Measurements from ENCODE around the gene INHA. TPM values are rescaled to one million over a fixed set of nuclear protein-coding genes. Genes with fewer than 3 reads are reported as not detected.

INHA gene
- total RNA-seq, 3 donors from 2014 or later (not counting 1 experiment from before 2014, with no cell fraction given), result not detected

GRCh38 chr2:219537657-219538488 is 34.2 kb upstream of the INHA start:
- WGBS (ENCODE audit: insufficient coverage), result 77% methylated on average over 13 of the region's 15 CpGs
- intact Hi-C loops (cut with micrococcal nuclease), result no loop called here
- Mint-ChIP-seq H3K9me3 (no peaks in the 10 kb centered on the region), H3K36me3 (no peaks in the 10 kb centered on the region), H3K27me3 (ENCODE audit: low read depth in 2 of 2) (peaks cover 0 to 5% of the 10 kb centered on the region in 2 donors), H3K4me3 (no peak overlapping the region), H3K4me1 (peaks cover 18 to 22% of the 10 kb centered on the region in 2 donors), H3K27ac (no peak overlapping the region)
- no peaks in the 10 kb centered on the region for H3K36me3 ChIP-seq (ENCODE audit: control insufficient read depth, insufficient read depth, low read length)
- peaks cover 21% of the 10 kb centered on the region for H3K4me1 ChIP-seq (ENCODE audit: control insufficient read depth, insufficient read depth, low read length)
- ATAC-seq, result no peak
- no peak for DNase-seq
- TF ChIP-seq, protein P1, sequence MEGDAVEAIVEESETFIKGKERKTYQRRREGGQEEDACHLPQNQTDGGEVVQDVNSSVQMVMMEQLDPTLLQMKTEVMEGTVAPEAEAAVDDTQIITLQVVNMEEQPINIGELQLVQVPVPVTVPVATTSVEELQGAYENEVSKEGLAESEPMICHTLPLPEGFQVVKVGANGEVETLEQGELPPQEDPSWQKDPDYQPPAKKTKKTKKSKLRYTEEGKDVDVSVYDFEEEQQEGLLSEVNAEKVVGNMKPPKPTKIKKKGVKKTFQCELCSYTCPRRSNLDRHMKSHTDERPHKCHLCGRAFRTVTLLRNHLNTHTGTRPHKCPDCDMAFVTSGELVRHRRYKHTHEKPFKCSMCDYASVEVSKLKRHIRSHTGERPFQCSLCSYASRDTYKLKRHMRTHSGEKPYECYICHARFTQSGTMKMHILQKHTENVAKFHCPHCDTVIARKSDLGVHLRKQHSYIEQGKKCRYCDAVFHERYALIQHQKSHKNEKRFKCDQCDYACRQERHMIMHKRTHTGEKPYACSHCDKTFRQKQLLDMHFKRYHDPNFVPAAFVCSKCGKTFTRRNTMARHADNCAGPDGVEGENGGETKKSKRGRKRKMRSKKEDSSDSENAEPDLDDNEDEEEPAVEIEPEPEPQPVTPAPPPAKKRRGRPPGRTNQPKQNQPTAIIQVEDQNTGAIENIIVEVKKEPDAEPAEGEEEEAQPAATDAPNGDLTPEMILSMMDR (IDR thresholded peaks at IDR 0.05), result no peak
- no peak overlapping the region for H3K27ac ChIP-seq (ENCODE audit: low read length)
- H3K9me3 ChIP-seq (ENCODE audit: control insufficient read depth, insufficient read depth, low read length), result no peaks in the 10 kb centered on the region
- H3K27me3 ChIP-seq (ENCODE audit: control insufficient read depth, insufficient read depth, low read length), result no peaks in the 10 kb centered on the region
- H3K4me3 ChIP-seq (ENCODE audit: low read length), result no peak overlapping the region

DNA sequence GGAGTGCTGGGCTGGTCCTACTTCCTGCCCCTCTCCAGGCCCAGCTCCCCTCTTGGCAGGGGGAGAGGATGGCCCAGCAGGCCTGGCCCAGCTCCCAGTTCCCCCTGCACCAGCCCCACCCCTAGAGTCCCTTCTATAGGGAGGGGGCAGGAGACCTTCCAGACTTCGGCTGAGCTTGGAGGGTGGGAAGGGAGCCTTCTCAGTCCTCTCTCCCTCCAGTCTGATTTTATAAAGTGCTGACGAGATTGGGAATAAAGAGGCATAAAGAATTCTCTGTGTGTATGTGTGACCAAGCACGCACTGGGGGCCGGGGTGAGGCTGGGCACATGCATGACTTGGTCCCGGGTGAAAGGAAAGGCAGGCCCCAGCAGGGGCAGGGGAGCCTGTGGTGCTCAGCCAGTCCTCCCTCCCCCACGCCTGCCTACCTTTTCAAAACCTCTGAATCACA is 33.6 kb upstream of the INHA start:
- H3K9me3 ChIP-seq (ENCODE audit: control insufficient read depth, insufficient read depth, low read length), result no peaks in the 10 kb centered on the region
- no peaks in the 10 kb centered on the region for H3K36me3 Mint-ChIP-seq
- H3K4me3 Mint-ChIP-seq, result no peak overlapping the region
- DNase-seq (no peak), ATAC-seq (no peak)
- H3K27me3 ChIP-seq (ENCODE audit: control insufficient read depth, insufficient read depth, low read length), result no peaks in the 10 kb centered on the region
- no peaks in the 10 kb centered on the region for H3K9me3 Mint-ChIP-seq
- H3K27ac Mint-ChIP-seq, result no peak overlapping the region
- H3K27ac ChIP-seq (ENCODE audit: low read length), result no peak overlapping the region
- H3K36me3 ChIP-seq (ENCODE audit: control insufficient read depth, insufficient read depth, low read length), result no peaks in the 10 kb centered on the region
- TF ChIP-seq, protein P1 (IDR thresholded peaks at IDR 0.05), result no peak
- WGBS (ENCODE audit: insufficient coverage), result 87% methylated on average over 5 of the region's 6 CpGs
- H3K4me1 Mint-ChIP-seq, result peaks cover 19 to 24% of the 10 kb centered on the region in 2 donors
- H3K27me3 Mint-ChIP-seq (ENCODE audit: low read depth in 2 of 2), result peaks cover 0 to 4% of the 10 kb centered on the region in 2 donors
- intact Hi-C loops (cut with micrococcal nuclease), result no loop called here
- H3K4me1 ChIP-seq (ENCODE audit: control insufficient read depth, insufficient read depth, low read length), result peaks cover 22% of the 10 kb centered on the region
- H3K4me3 ChIP-seq (ENCODE audit: low read length), result no peak overlapping the region

- 94% methylated on average over 32 of the region's 32 CpGs for WGBS (ENCODE audit: insufficient coverage)
- Mint-ChIP-seq H3K27ac (no peak overlapping the region), H3K27me3 (ENCODE audit: low read depth in 2 of 2) (peaks cover 0 to 4% of the 10 kb centered on the region in 2 donors), H3K36me3 (no peaks in the 10 kb centered on the region), H3K9me3 (no peaks in the 10 kb centered on the region), H3K4me1 (peaks cover 21 to 25% of the 10 kb centered on the region in 2 donors), H3K4me3 (no peak overlapping the region)
- DNase-seq (no peak), ATAC-seq (no peak)
- intact Hi-C loops (cut with micrococcal nuclease), result no loop called here
- no peaks in the 10 kb centered on the region for H3K36me3 ChIP-seq (ENCODE audit: control insufficient read depth, insufficient read depth, low read length)
- no peak overlapping the region for H3K4me3 ChIP-seq (ENCODE audit: low read length)
- no peaks in the 10 kb centered on the region for H3K9me3 ChIP-seq (ENCODE audit: control insufficient read depth, insufficient read depth, low read length)
- no peak overlapping the region for H3K27ac ChIP-seq (ENCODE audit: low read length)
- peaks cover 24% of the 10 kb centered on the region for H3K4me1 ChIP-seq (ENCODE audit: control insufficient read depth, insufficient read depth, low read length)
- H3K27me3 ChIP-seq (ENCODE audit: control insufficient read depth, insufficient read depth, low read length), result no peaks in the 10 kb centered on the region
- TF ChIP-seq, protein P1 (IDR thresholded peaks at IDR 0.05), result no peak
Measured at GRCh38 chr2:219538956-219539788, 32.9 kb upstream of the INHA start.

All from natural killer cell (primary cell).